Right lobe of liver (tissue), 4 donors: ENCODE data around the gene CHKB.

Experiments used
- CTCF ChIP-seq, 4 donors: fragments of 200-600 bp in 3 of 4; fragments of 450-650 bp in 1 of 4; IDR thresholded peaks; one replicate each; pipeline versions ENCODE4 v1.5.1 to v1.8.0; 2016 to 2022; ENCODE audit warnings: antibody characterized with exemption in 4 of 4, mild to moderate bottlenecking in 2 of 4
- POLR2A ChIP-seq: fragments of 450-650 bp; IDR thresholded peaks from one replicate; pipeline ENCODE4 v1.6.1; 2017; ENCODE audit warnings: antibody characterized with exemption, mild to moderate bottlenecking
- donor health status: DM: no; HTN: no; CAD: no.
- donor health status: DM: no; HTN: no; CAD: no.
- donor health status: DM: no; HTN: yes; CAD: no.

- TF ChIP-seq POLR2A (no peak), CTCF (IDR thresholded peaks at IDR 0.05) (no peak)
Measured at GRCh38 chr22:50544746-50545253, 37.8 kb downstream of the CHKB start.
